Neural cell (in vitro differentiated cells): ENCODE data around the gene VSIG8.

Experiments
- EP300 ChIP-seq: fragments of 450-650 bp; conservative IDR thresholded peaks from 2 replicates; pipeline ENCODE4 v1.6.1; 2014; ENCODE audit warnings: antibody characterized with exemption, mild to moderate bottlenecking, moderate library complexity; ENCODE audit not compliant: poor library complexity, severe bottlenecking
- EZH2 ChIP-seq: fragments of 200-600, 300-800 bp; shearing (Covaris generic), sonication (generic); IDR thresholded peaks from 2 replicates; pipeline ENCODE4 v1.6.1; 2014; ENCODE audit warnings: antibody characterized with exemption, low read length, borderline replicate concordance, mild to moderate bottlenecking; ENCODE audit not compliant: insufficient read depth, poor library complexity, severe bottlenecking
- RAD21 ChIP-seq: fragments of 450-650 bp; conservative IDR thresholded peaks from 2 replicates; pipeline ENCODE4 v1.6.1; 2014; ENCODE audit warnings: antibody characterized with exemption, mild to moderate bottlenecking, moderate library complexity
- SMC3 ChIP-seq: fragments of 450-650 bp; conservative IDR thresholded peaks from 2 replicates; pipeline ENCODE4 v1.6.1; 2014; ENCODE audit warnings: antibody characterized with exemption, mild to moderate bottlenecking, moderate library complexity; ENCODE audit not compliant: poor library complexity
- TAF1 ChIP-seq: IDR thresholded peaks from 2 replicates; pipeline ENCODE4 v1.6.1; 2012; ENCODE audit warnings: low read depth
- TF ChIP-seq, protein P1 (sequence below): fragments of 450-650 bp; IDR thresholded peaks from 2 replicates; pipeline ENCODE4 v1.5.1; 2014; ENCODE audit warnings: antibody characterized with exemption, mild to moderate bottlenecking, moderate library complexity; ENCODE audit not compliant: poor library complexity, severe bottlenecking

DNA sequence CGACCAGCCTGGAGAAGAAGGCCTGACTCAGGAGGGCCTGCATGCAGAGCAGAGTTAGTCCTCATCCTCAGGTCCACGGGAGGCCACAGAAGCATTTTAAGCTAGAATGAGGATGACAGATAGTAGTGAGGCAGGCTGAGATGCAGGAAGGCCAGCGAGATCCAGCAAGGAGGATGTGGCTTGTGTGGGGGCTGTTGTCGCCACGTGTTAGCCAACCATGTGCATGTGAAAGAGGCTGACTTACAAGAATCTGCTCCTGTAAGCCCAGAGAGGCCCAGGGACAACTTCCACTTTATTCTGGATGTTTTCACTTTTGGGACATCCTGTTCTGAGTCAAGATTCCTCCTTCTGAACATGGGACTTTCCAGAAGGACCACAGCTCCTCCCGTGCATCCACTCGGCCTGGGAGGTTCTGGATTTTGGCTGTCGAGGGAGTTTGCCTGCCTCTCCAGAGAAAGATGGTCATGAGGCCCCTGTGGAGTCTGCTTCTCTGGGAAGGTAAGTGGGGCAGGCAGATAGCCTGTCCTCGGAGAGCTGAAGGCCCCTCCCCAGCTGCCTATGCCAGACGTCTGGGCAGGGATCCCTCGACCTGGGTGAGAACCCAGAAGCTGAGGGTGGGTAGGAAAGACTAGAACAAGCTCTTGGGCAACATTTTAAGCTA lies 35.9 kb downstream of the VSIG8 start, which contains the start of gene SLAMF8:
- TF ChIP-seq EZH2 = no peak
- TF ChIP-seq, protein P1, sequence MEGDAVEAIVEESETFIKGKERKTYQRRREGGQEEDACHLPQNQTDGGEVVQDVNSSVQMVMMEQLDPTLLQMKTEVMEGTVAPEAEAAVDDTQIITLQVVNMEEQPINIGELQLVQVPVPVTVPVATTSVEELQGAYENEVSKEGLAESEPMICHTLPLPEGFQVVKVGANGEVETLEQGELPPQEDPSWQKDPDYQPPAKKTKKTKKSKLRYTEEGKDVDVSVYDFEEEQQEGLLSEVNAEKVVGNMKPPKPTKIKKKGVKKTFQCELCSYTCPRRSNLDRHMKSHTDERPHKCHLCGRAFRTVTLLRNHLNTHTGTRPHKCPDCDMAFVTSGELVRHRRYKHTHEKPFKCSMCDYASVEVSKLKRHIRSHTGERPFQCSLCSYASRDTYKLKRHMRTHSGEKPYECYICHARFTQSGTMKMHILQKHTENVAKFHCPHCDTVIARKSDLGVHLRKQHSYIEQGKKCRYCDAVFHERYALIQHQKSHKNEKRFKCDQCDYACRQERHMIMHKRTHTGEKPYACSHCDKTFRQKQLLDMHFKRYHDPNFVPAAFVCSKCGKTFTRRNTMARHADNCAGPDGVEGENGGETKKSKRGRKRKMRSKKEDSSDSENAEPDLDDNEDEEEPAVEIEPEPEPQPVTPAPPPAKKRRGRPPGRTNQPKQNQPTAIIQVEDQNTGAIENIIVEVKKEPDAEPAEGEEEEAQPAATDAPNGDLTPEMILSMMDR = no peak
- no peak for TF ChIP-seq SMC3
- no peak for TF ChIP-seq TAF1
- no peak for TF ChIP-seq RAD21
- no peak for TF ChIP-seq EP300
